Astrocyte (in vitro differentiated cells and primary cell): ENCODE results near the gene OCA2. TPM values are rescaled to one million over a fixed set of nuclear protein-coding genes. Genes with fewer than 3 reads are reported as not detected.

ENCODE experiments used
- DNase-seq: peaks from one replicate; pipeline ENCODE4 v3.0.0-alpha.2; 2010; ENCODE audit warnings: low read depth
- FAIRE-seq: peaks from 2 replicates; lab custom pipeline; 2011; peaks lifted over from hg19 to GRCh38; lab: Jason Lieb, UNC
- H2AFZ ChIP-seq: 2 replicates; pipeline ENCODE4 v1.6.0; 2012; ENCODE audit warnings: low read depth, low read length, inconsistent platforms
- H3K27ac ChIP-seq: 2 replicates; pipeline ENCODE4 v1.5.1; 2011; ENCODE audit warnings: low read depth, low read length, inconsistent platforms
- H3K27me3 ChIP-seq: 2 replicates; pipeline ENCODE4 v1.6.0; 2011; ENCODE audit warnings: low read length, inconsistent platforms; ENCODE audit not compliant: insufficient read depth
- H3K36me3 ChIP-seq: 2 replicates; pipeline ENCODE4 v1.5.1; 2011; ENCODE audit warnings: low read length, inconsistent platforms; ENCODE audit not compliant: insufficient read depth
- H3K4me1 ChIP-seq: 2 replicates; pipeline ENCODE4 v1.5.1; 2011; ENCODE audit warnings: low read length, inconsistent platforms; ENCODE audit not compliant: insufficient read depth
- H3K4me2 ChIP-seq: 2 replicates; pipeline ENCODE4 v1.6.0; 2012; ENCODE audit warnings: low read length, inconsistent platforms
- H3K4me3 ChIP-seq: 2 replicates; pipeline ENCODE4 v1.5.1; 2011; ENCODE audit warnings: low read depth, mild to moderate bottlenecking, low read length, inconsistent platforms; ENCODE audit not compliant: insufficient read depth
- H3K79me2 ChIP-seq: 2 replicates; pipeline ENCODE4 v1.6.0; 2012; ENCODE audit warnings: mild to moderate bottlenecking, low read length, inconsistent platforms; ENCODE audit not compliant: insufficient read depth
- H3K9ac ChIP-seq: 2 replicates; pipeline ENCODE4 v1.6.0; 2012; ENCODE audit warnings: mild to moderate bottlenecking, low read length, inconsistent platforms
- H3K9me3 ChIP-seq: 2 replicates; pipeline ENCODE4 v1.5.1; 2012; ENCODE audit warnings: low read depth, mild to moderate bottlenecking, low read length, inconsistent platforms; ENCODE audit not compliant: insufficient read depth
- H4K20me1 ChIP-seq: 2 replicates; pipeline ENCODE4 v1.6.0; 2012; ENCODE audit warnings: low read length, inconsistent platforms; ENCODE audit not compliant: insufficient read depth
- H3K27ac Mint-ChIP-seq: one replicate; pipeline ENCODE4 v1.8.0; 2021; ENCODE audit warnings: mild to moderate bottlenecking, mixed read lengths; ENCODE audit not compliant: unreplicated experiment
- H3K27me3 Mint-ChIP-seq: one replicate; pipeline ENCODE4 v1.8.0; 2021; ENCODE audit warnings: low read depth, mixed read lengths; ENCODE audit not compliant: unreplicated experiment
- H3K36me3 Mint-ChIP-seq: one replicate; pipeline ENCODE4 v1.8.0; 2021; ENCODE audit warnings: low read depth, mixed read lengths; ENCODE audit not compliant: unreplicated experiment
- H3K4me1 Mint-ChIP-seq: one replicate; pipeline ENCODE4 v1.8.0; 2021; ENCODE audit warnings: low read depth, mixed read lengths; ENCODE audit not compliant: unreplicated experiment
- H3K4me3 Mint-ChIP-seq: one replicate; pipeline ENCODE4 v1.8.0; 2021; ENCODE audit warnings: mild to moderate bottlenecking, moderate library complexity, mixed read lengths; ENCODE audit not compliant: unreplicated experiment
- H3K9me3 Mint-ChIP-seq: one replicate; pipeline ENCODE4 v1.8.0; 2021; ENCODE audit warnings: mild to moderate bottlenecking, mixed read lengths; ENCODE audit not compliant: unreplicated experiment
- EZH2 ChIP-seq: IDR thresholded peaks from 2 replicates; pipeline ENCODE4 v1.6.1; 2012; ENCODE audit warnings: mild to moderate bottlenecking, low read length, inconsistent platforms; ENCODE audit not compliant: insufficient read depth
- total RNA-seq: library from RNA; stranded (reverse); gene quantifications from 2 replicates; pipeline ENCODE4 v1.2.1, GENCODE V29; 2021
- TF ChIP-seq, protein P1 (sequence below): IDR thresholded peaks from 2 replicates; pipeline ENCODE4 v1.5.1; 2011; ENCODE audit warnings: low read depth, mild to moderate bottlenecking, inconsistent platforms, low read length, moderate library complexity; ENCODE audit not compliant: insufficient read depth

The OCA2 gene
- total RNA-seq, 1 donor from 2014 or later: 2.9 TPM

DNA sequence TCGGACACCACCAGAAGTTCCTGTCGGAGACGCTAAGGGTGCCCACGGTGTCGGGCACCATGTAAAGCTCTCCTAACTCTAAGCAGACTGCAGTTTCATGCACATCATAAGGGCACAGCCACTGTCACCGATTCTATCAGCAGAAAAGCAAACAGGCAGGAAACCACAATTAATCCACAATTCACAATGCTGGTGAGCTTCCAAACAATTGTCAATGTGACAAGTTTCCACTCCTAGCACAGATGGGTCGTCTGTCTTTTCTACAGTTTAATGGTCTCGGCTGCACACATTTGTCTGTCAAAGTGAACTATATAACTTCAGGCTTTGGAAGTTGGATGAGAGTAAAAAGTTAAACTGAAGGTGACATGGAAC is 8.8 kb upstream of the OCA2 start:
- H3K27me3 Mint-ChIP-seq: peaks cover 13% of the 10 kb centered on the region
- no peaks in the 10 kb centered on the region for H3K9me3 ChIP-seq
- peaks cover 12% of the 10 kb centered on the region for H3K36me3 ChIP-seq
- FAIRE-seq (no peak), DNase-seq (no peak)
- TF ChIP-seq, protein P1, sequence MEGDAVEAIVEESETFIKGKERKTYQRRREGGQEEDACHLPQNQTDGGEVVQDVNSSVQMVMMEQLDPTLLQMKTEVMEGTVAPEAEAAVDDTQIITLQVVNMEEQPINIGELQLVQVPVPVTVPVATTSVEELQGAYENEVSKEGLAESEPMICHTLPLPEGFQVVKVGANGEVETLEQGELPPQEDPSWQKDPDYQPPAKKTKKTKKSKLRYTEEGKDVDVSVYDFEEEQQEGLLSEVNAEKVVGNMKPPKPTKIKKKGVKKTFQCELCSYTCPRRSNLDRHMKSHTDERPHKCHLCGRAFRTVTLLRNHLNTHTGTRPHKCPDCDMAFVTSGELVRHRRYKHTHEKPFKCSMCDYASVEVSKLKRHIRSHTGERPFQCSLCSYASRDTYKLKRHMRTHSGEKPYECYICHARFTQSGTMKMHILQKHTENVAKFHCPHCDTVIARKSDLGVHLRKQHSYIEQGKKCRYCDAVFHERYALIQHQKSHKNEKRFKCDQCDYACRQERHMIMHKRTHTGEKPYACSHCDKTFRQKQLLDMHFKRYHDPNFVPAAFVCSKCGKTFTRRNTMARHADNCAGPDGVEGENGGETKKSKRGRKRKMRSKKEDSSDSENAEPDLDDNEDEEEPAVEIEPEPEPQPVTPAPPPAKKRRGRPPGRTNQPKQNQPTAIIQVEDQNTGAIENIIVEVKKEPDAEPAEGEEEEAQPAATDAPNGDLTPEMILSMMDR: no peak
- TF ChIP-seq EZH2: no peak
- H3K27ac Mint-ChIP-seq: peak overlapping the region; percentile 12
- peak overlapping the region; percentile 98 for H3K4me2 ChIP-seq
- H3K4me3 Mint-ChIP-seq: peak overlapping the region; percentile 27
- peaks cover 7% of the 10 kb centered on the region for H3K4me1 ChIP-seq
- H2AFZ ChIP-seq: no peak overlapping the region
- no peaks in the 10 kb centered on the region for H3K27me3 ChIP-seq
- no peak overlapping the region for H3K27ac ChIP-seq
- H4K20me1 ChIP-seq: peaks cover 6% of the 10 kb centered on the region
- no peaks in the 10 kb centered on the region for H3K79me2 ChIP-seq
- no peaks in the 10 kb centered on the region for H3K4me1 Mint-ChIP-seq
- H3K9me3 Mint-ChIP-seq: no peaks in the 10 kb centered on the region
- no peak overlapping the region for H3K4me3 ChIP-seq
- H3K36me3 Mint-ChIP-seq: peaks cover 16% of the 10 kb centered on the region
- H3K9ac ChIP-seq: no peak overlapping the region

DNA sequence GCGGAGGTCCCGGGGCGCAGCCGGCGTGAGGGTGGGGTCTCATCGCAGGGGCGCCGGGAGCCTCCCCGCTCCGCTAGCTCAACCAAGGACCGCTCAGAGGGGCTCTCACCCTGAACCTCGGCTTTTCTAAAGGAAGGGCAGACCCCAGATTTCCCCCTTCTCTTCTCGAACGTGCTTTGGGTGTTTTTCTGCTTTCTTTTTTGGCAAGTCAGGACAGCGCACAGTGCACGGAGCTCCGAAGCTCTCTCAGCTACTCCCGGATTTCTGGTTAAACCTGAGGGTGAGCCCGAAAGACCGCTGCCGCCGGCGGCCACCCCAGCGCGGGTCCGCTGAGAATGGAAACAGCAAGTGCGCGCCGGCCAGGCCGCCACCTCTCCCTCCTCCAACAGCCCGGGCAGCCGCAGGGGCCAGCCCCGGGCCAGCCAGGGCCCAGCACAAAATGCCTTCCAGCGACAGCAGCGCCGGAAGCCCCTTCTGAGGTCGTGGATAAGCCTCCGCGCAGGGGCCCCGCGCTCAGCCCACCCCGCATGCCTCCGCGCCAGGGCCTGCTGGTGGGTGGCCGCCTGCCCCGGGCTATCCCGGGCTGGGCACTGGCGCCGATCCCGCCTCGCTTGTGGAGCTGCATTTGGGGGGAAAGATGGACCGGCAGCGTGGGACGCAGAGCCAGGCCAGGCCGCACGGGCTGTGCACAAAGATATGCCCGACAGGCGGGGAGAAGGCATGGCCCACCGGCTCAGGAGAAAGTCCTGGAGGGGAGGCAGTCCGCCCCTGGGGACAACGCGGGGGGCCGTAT is 8.2 kb upstream of the OCA2 start:
- Mint-ChIP-seq H3K36me3 (peaks cover 10% of the 10 kb centered on the region), H3K4me3 (peak overlapping the region; percentile 76), H3K27me3 (peaks cover 14% of the 10 kb centered on the region), H3K4me1 (no peaks in the 10 kb centered on the region), H3K9me3 (no peaks in the 10 kb centered on the region), H3K27ac (peak overlapping the region; percentile 12)
- H3K9ac ChIP-seq: peak overlapping the region; percentile 63
- H3K4me3 ChIP-seq: peak overlapping the region; percentile 71
- H3K27me3 ChIP-seq: no peaks in the 10 kb centered on the region
- FAIRE-seq: no peak
- H4K20me1 ChIP-seq: peaks cover 6% of the 10 kb centered on the region
- no peaks in the 10 kb centered on the region for H3K79me2 ChIP-seq
- no peaks in the 10 kb centered on the region for H3K9me3 ChIP-seq
- H3K4me1 ChIP-seq: peaks cover 7% of the 10 kb centered on the region
- H2AFZ ChIP-seq: peak overlapping the region; percentile 75
- peak; percentile 26 for DNase-seq
- no peak overlapping the region for H3K27ac ChIP-seq
- TF ChIP-seq, protein P1: no peak
- no peak for TF ChIP-seq EZH2
- peak overlapping the region; percentile 98 for H3K4me2 ChIP-seq
- H3K36me3 ChIP-seq: peaks cover 7% of the 10 kb centered on the region
